GM12878 (cell line): Measurements from ENCODE around the gene ADM. TPM values are rescaled to one million over a fixed set of nuclear protein-coding genes. Genes with fewer than 3 reads are reported as not detected.

Experiments
- ATAC-seq: fragments of 200-7000 bp; cut with Tn5 transposase; 3 replicates; pipeline ENCODE4 v1.9.1; 2020; ENCODE audit warnings: mild to moderate bottlenecking, moderate library complexity
- BruUV-seq: library from RNA; stranded (reverse); fragments of 400-500 nt; replicated peaks from 2 replicates; lab custom pipeline; 2021; lab: Mats Ljungman, UMichigan
- CTCF ChIA-PET: fragments of 300-600 bp; sonication (Branson Sonifier 250); formaldehyde crosslinking; extraction: SDS; loops from one replicate; lab custom pipeline; 2021; ENCODE audit warnings: inconsistent platforms; lab: Yijun Ruan, JAX
- POLR2A ChIA-PET: fragments of 350-600 bp; formaldehyde crosslinking; extraction: SDS; loops from one replicate; lab custom pipeline; 2021; ENCODE audit warnings: inconsistent platforms; lab: Charles Lee
- RAD21 ChIA-PET: fragments of 300-600 bp; sonication (Branson Sonifier 250); formaldehyde crosslinking; loops from one replicate; lab custom pipeline; 2023; ENCODE audit warnings: antibody characterized with exemption; ENCODE audit not compliant: unreplicated experiment; lab: Charles Lee
- SMC1A ChIA-PET: fragments of 300-600 bp; sonication (Branson Sonifier 250); formaldehyde crosslinking; loops from one replicate; lab custom pipeline; 2023; ENCODE audit not compliant: unreplicated experiment, uncharacterized antibody; lab: Charles Lee
- DNase-seq: peaks from one replicate; pipeline ENCODE4 v3.0.0-alpha.2; 2011; ENCODE audit warnings: low read depth, low spot score
- FAIRE-seq: peaks from 3 replicates; lab custom pipeline; 2011; peaks lifted over from hg19 to GRCh38; lab: Jason Lieb, UNC
- H2AFZ ChIP-seq: 2 replicates; pipeline ENCODE4 v1.6.0; 2011; ENCODE audit warnings: low read depth, low read length, control low read depth; ENCODE audit not compliant: control insufficient read depth
- H3K27ac ChIP-seq: 2 replicates; pipeline ENCODE4 v1.5.1; 2011; ENCODE audit warnings: control low read depth; ENCODE audit not compliant: control insufficient read depth, insufficient read depth
- H3K27me3 ChIP-seq, 2 experiments: replicated peaks in 1 of 2; 2 replicates each; pipeline versions ENCODE4 v1.6.0 to v1.6.1; 2011; ENCODE audit warnings: low read length in 1 of 2; ENCODE audit not compliant: control insufficient read depth in 2 of 2, insufficient read depth in 2 of 2
- H3K36me3 ChIP-seq, 2 experiments: 2 replicates each; pipeline ENCODE4 v1.5.1; 2011; ENCODE audit warnings: low read length in 1 of 2; ENCODE audit not compliant: control insufficient read depth in 2 of 2, insufficient read depth in 2 of 2
- H3K4me1 ChIP-seq: 2 replicates; pipeline ENCODE4 v1.6.1; 2011; ENCODE audit warnings: mild to moderate bottlenecking, low read length, moderate library complexity, mixed read lengths; ENCODE audit not compliant: control insufficient read depth, insufficient read depth
- H3K4me2 ChIP-seq: 2 replicates; pipeline ENCODE4 v1.6.0; 2011; ENCODE audit warnings: control low read depth; ENCODE audit not compliant: control insufficient read depth, insufficient read depth
- H3K4me3 ChIP-seq: fragments of 200-600 bp; sonication (generic); 2 replicates; pipeline ENCODE4 v1.5.1; 2016
- H3K79me2 ChIP-seq: 2 replicates; pipeline ENCODE4 v1.6.0; 2011; ENCODE audit warnings: low read length; ENCODE audit not compliant: control insufficient read depth, insufficient read depth
- H3K9ac ChIP-seq: 2 replicates; pipeline ENCODE4 v1.8.0; 2011; ENCODE audit warnings: low read length, control low read depth, mixed read lengths; ENCODE audit not compliant: control insufficient read depth, insufficient read depth
- H3K9me3 ChIP-seq: replicated peaks from 3 replicates; pipeline ENCODE4 v1.5.1; 2011; ENCODE audit warnings: mild to moderate bottlenecking, low read length; ENCODE audit not compliant: control insufficient read depth, insufficient read depth
- H4K20me1 ChIP-seq: 2 replicates; pipeline ENCODE4 v1.6.0; 2011; ENCODE audit not compliant: control insufficient read depth, insufficient read depth
- EGR1 ChIP-seq, 2 experiments: IDR thresholded peaks; 1 replicate in 1 of 2; 2 replicates in 1 of 2; pipeline ENCODE4 v1.6.1; 2011 to 2012; ENCODE audit warnings: low read depth in 2 of 2, low read length in 2 of 2, borderline replicate concordance in 1 of 2, mild to moderate bottlenecking in 1 of 2, moderate library complexity in 1 of 2
- ESRRA ChIP-seq: IDR thresholded peaks from 2 replicates; pipeline ENCODE4 v1.6.1; 2012; ENCODE audit warnings: mild to moderate bottlenecking, low read length, improper control_type of control experiment
- IKZF1 ChIP-seq: fragments of 450-650 bp; conservative IDR thresholded peaks from 2 replicates; pipeline ENCODE4 v1.6.1; 2017; ENCODE audit warnings: antibody characterized with exemption, mild to moderate bottlenecking
- IKZF2 ChIP-seq, 2 experiments: fragments of 450-650 bp; IDR thresholded peaks; 2 replicates each; pipeline ENCODE4 v1.6.1; 2017; ENCODE audit warnings: mild to moderate bottlenecking in 2 of 2, moderate library complexity in 2 of 2
- LARP7 ChIP-seq: fragments of 450-650 bp; IDR thresholded peaks from 2 replicates; pipeline ENCODE4 v1.6.1; 2017; ENCODE audit warnings: mild to moderate bottlenecking
- NR2F1 ChIP-seq: fragments of 450-650 bp; conservative IDR thresholded peaks from 2 replicates; pipeline ENCODE4 v1.6.1; 2017; ENCODE audit warnings: mild to moderate bottlenecking
- WGBS: methylation state at CpG from one replicate; pipeline ENCODE4 v1.1.6; 2016; ENCODE audit warnings: low lambda C conversion rate; ENCODE audit not compliant: insufficient replicate concordance, insufficient coverage; ENCODE audit errors: missing lambda C conversion rate; 5-methylcytosine and 5-hydroxymethylcytosine counted together
- in situ Hi-C: fragments of 300-500 bp; cut with MboI; formaldehyde crosslinking; loops from 9 replicates; pipeline ENCODE4 v1.14.3; 2018; ENCODE audit warnings: mixed read lengths
- intact Hi-C: fragments of 100-400 bp; cut with micrococcal nuclease; formaldehyde crosslinking; loops from one replicate; pipeline ENCODE4 v1.14.2; 2022; ENCODE audit not compliant: unreplicated experiment
- polyA plus RNA-seq, 11 experiments: library from polyadenylated mRNA; depleted of rRNA in 4 of 11; unstranded in 6 of 11; stranded (reverse) in 5 of 11; fragments of >200 nt; fragmentation: Nextera tagmentation in 4 of 11; fragmentation: Illumina TruSeq in 1 of 11; extraction: Ambion mirVana in 4 of 11; extraction: Trizol in 1 of 11; gene quantifications; 1 replicate in 1 of 11; 2 replicates in 10 of 11; pipeline versions ENCODE4 v1.2.1 to v1.2.3, GENCODE V29; 2011 to 2016; ENCODE audit warnings: inconsistent platforms in 2 of 11, missing spikeins in 2 of 11, low read depth in 1 of 11
- total RNA-seq, 4 experiments: library from RNA; depleted of rRNA in 3 of 4; stranded (reverse); fragments of >200 nt in 3 of 4; fragmentation: Illumina TruSeq in 1 of 4; extraction: Trizol in 1 of 4; gene quantifications; 2 replicates each; pipeline versions ENCODE4 v1.2.1 to v1.2.3, GENCODE V29; 2013 to 2021
- TF ChIP-seq, protein P1 (sequence below): fragments of 450-650 bp; IDR thresholded peaks from 2 replicates; pipeline ENCODE4 v1.6.1; 2016; ENCODE audit warnings: mild to moderate bottlenecking, moderate library complexity, borderline replicate concordance

ADM gene
- total and polyA plus RNA-seq, 10 of the 15 experiments (the other 5 are each of a cell fraction or from before 2014, with no cell fraction given) = 0.11 to 4.2 (median 0.21) TPM; not detected in 7

DNA sequence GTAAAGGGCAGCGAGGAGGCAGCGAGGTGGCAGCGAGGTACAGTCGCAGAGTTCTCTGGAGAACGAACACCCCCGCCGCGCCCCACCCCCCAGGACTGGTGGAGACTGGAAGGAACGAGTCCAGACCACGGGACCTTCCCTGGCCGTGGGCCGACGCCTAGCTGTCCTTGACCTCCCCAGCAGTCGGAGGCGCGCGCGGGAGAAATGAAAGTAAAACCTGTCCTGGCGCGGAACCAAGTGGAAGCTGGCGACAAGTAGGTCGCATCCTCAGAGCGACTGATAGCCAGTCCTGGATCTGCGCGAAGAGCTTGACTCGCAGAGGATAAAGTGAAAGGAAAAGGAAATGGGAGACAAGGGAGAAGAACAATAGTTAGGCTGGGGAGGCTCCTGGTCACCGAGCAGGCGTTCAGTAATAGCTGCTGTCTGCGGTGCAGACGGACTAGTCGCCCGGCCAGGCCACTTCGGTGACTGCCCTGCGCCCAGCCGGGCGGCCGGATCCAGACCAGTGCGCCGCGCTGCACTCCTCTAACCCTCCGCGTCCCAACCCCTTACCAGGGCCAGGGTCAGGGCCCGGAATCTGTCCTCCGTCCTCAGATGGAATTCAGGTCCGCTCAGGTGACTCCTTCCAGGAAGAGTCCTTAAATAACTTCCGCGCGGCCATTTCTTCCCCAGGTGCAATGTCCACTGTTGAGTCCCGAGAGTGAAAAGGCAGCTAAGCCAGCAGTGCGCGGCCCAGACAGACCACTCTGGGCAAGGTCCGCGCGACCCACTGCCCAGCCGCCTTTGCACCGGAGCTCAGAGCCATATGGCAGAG lies 1.9 kb upstream of the ADM start:
- Histone ChIP-seq H3K4me1 (peaks cover 34% of the 10 kb centered on the region), H3K4me2 (peak overlapping the region; percentile 88), H3K9me3 (no peaks in the 10 kb centered on the region; the same call in 2 of the 3 replicates), H3K79me2 (no peaks in the 10 kb centered on the region), H3K36me3 (no peaks in the 10 kb centered on the region), H3K27ac (no peak overlapping the region), H3K4me3 (peak overlapping the region; percentile 65), H3K9ac (0 out of 2 replicates have a peak overlapping the region, but pooled peaks have one; percentile 23), H4K20me1 (no peaks in the 10 kb centered on the region), H3K27me3 (peaks cover 32 to 47% of the 10 kb centered on the region in 2 experiments), H2AFZ (peak overlapping the region; percentile 67)
- ChIA-PET SMC1A (interaction anchor here (0.7 to 3.3 kb wide), 9 partner anchors 11 to 122 kb away, joined by 3 to 13 read pairs (median 4); no protein-coding TSS in a partner anchor), CTCF (interaction anchor here (0.6 to 4.5 kb wide), 12 partner anchors 8 to 544 kb away, joined by 3 to 48 read pairs (median 6); no protein-coding TSS in a partner anchor), RAD21 (interaction anchor here (1.3 to 2.7 kb wide), 6 partner anchors 11 to 728 kb away, joined by 3 to 10 read pairs (median 7); no protein-coding TSS in a partner anchor), POLR2A (no interaction called here)
- in situ Hi-C loops = loop anchor here (10.0 kb wide), 1 partner anchor 688 kb away; no protein-coding TSS in a partner anchor
- WGBS = 0% methylated on average over 48 of the region's 56 CpGs
- ATAC-seq (peak; percentile 28), FAIRE-seq (no peak), DNase-seq (no peak)
- no TSS peak for BruUV-seq
- TF ChIP-seq IKZF1 (peak; percentile 44; the same call in 1 of the 2 replicates), IKZF2 (IDR thresholded peaks at IDR 0.05) (0 out of 4 replicates have a peak, but pooled peaks of 1 of the 2 experiments have one; percentile 8), LARP7 (0 out of 2 replicates have a peak, but pooled peaks have one; percentile 6), EGR1 (IDR thresholded peaks at IDR 0.05; ENCODE audit: borderline replicate concordance in 1 of 2, low read depth in 2 of 2, low read length in 2 of 2) (0 out of 3 replicates have a peak, but pooled peaks of 1 of the 2 experiments have one; percentile 10), NR2F1 (no peak), ESRRA (no peak)
- TF ChIP-seq, protein P1, sequence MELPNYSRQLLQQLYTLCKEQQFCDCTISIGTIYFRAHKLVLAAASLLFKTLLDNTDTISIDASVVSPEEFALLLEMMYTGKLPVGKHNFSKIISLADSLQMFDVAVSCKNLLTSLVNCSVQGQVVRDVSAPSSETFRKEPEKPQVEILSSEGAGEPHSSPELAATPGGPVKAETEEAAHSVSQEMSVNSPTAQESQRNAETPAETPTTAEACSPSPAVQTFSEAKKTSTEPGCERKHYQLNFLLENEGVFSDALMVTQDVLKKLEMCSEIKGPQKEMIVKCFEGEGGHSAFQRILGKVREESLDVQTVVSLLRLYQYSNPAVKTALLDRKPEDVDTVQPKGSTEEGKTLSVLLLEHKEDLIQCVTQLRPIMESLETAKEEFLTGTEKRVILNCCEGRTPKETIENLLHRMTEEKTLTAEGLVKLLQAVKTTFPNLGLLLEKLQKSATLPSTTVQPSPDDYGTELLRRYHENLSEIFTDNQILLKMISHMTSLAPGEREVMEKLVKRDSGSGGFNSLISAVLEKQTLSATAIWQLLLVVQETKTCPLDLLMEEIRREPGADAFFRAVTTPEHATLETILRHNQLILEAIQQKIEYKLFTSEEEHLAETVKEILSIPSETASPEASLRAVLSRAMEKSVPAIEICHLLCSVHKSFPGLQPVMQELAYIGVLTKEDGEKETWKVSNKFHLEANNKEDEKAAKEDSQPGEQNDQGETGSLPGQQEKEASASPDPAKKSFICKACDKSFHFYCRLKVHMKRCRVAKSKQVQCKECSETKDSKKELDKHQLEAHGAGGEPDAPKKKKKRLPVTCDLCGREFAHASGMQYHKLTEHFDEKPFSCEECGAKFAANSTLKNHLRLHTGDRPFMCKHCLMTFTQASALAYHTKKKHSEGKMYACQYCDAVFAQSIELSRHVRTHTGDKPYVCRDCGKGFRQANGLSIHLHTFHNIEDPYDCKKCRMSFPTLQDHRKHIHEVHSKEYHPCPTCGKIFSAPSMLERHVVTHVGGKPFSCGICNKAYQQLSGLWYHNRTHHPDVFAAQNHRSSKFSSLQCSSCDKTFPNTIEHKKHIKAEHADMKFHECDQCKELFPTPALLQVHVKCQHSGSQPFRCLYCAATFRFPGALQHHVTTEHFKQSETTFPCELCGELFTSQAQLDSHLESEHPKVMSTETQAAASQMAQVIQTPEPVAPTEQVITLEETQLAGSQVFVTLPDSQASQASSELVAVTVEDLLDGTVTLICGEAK = 0 out of 2 replicates have a peak, but pooled peaks have one; percentile 21
- intact Hi-C loops = loop anchor here (10.0 kb wide), 1 partner anchor 688 kb away; no protein-coding TSS in a partner anchor
